IPS-18a (cell line): ENCODE data around the gene DRD4.
A peak's percentile ranks its signal among the peaks of the same experiment; 100 is the strongest.

ENCODE experiments used
- H3K27ac ChIP-seq: one replicate; pipeline ENCODE4 v1.5.1; 2013; ENCODE audit warnings: low read length
- H3K27me3 ChIP-seq: one replicate; pipeline ENCODE4 v1.6.1; 2013; ENCODE audit warnings: mild to moderate bottlenecking, low read length; ENCODE audit not compliant: control insufficient read depth, insufficient read depth
- H3K36me3 ChIP-seq: one replicate; pipeline ENCODE4 v1.6.1; 2013; ENCODE audit warnings: low read depth, low read length; ENCODE audit not compliant: control insufficient read depth
- H3K4me1 ChIP-seq: one replicate; pipeline ENCODE4 v1.6.1; 2013; ENCODE audit warnings: low read depth, low read length; ENCODE audit not compliant: control insufficient read depth
- H3K4me3 ChIP-seq: one replicate; pipeline ENCODE4 v1.5.1; 2013; ENCODE audit warnings: low read length
- H3K9ac ChIP-seq: one replicate; pipeline ENCODE4 v1.6.1; 2013; ENCODE audit warnings: mild to moderate bottlenecking, low read length, moderate library complexity
- H3K9me3 ChIP-seq: one replicate; pipeline ENCODE4 v1.6.1; 2013; ENCODE audit warnings: low read depth, low read length; ENCODE audit not compliant: control insufficient read depth

Gene DRD4

GRCh38 chr11:626475-627307 lies 10.4 kb upstream of the DRD4 start, which contains the start of gene SCT:
Gene SCT (minus strand): TSS chr11:627181. CDS start chr11:627143, 38 bp downstream.
- peaks cover 39% of the 10 kb centered on the region for H3K27me3 ChIP-seq
- no peak within 1 kb of the TSS for H3K27ac ChIP-seq
- no peak within 1 kb of the TSS for H3K4me3 ChIP-seq
- H3K9me3 ChIP-seq: no peaks in the 10 kb centered on the region
- H3K4me1 ChIP-seq: no peaks in the 10 kb centered on the region
- no peaks in the 10 kb centered on the region for H3K36me3 ChIP-seq
- no peak within 1 kb of the TSS for H3K9ac ChIP-seq

GRCh38 chr11:627308-627576 lies 9.8 kb upstream of the DRD4 start:
- H3K27ac ChIP-seq: no peak overlapping the region
- H3K9ac ChIP-seq: no peak overlapping the region
- H3K9me3 ChIP-seq: no peaks in the 10 kb centered on the region
- H3K36me3 ChIP-seq: no peaks in the 10 kb centered on the region
- peaks cover 39% of the 10 kb centered on the region for H3K27me3 ChIP-seq
- no peak overlapping the region for H3K4me3 ChIP-seq
- no peaks in the 10 kb centered on the region for H3K4me1 ChIP-seq

GRCh38 chr11:628056-628455 lies 9.0 kb upstream of the DRD4 start:
- Histone ChIP-seq H3K36me3 (no peaks in the 10 kb centered on the region), H3K27ac (no peak overlapping the region), H3K27me3 (peaks cover 39% of the 10 kb centered on the region), H3K9ac (no peak overlapping the region), H3K4me3 (no peak overlapping the region), H3K9me3 (no peaks in the 10 kb centered on the region), H3K4me1 (no peaks in the 10 kb centered on the region)

- Histone ChIP-seq H3K27me3 (peaks cover 39% of the 10 kb centered on the region), H3K9ac (no peak overlapping the region), H3K9me3 (no peaks in the 10 kb centered on the region), H3K4me1 (no peaks in the 10 kb centered on the region), H3K27ac (no peak overlapping the region), H3K36me3 (no peaks in the 10 kb centered on the region), H3K4me3 (no peak overlapping the region)
Observed at GRCh38 chr11:629237-629583, 7.9 kb upstream of the DRD4 start.

GRCh38 chr11:630871-631270 lies 6.2 kb upstream of the DRD4 start:
- no peaks in the 10 kb centered on the region for H3K36me3 ChIP-seq
- H3K27me3 ChIP-seq: peaks cover 47% of the 10 kb centered on the region
- H3K27ac ChIP-seq: no peak overlapping the region

GRCh38 chr11:635945-636510 lies 1.0 kb upstream of the DRD4 start:
- Histone ChIP-seq H3K36me3 (no peaks in the 10 kb centered on the region), H3K9ac (no peak overlapping the region), H3K9me3 (no peaks in the 10 kb centered on the region), H3K27me3 (peaks cover 61% of the 10 kb centered on the region), H3K4me1 (peaks cover 8% of the 10 kb centered on the region), H3K4me3 (no peak overlapping the region), H3K27ac (no peak overlapping the region)

More at GRCh38 chr11:630871-631270, 6.2 kb upstream of the DRD4 start:
- Histone ChIP-seq H3K9ac (no peak overlapping the region), H3K9me3 (no peaks in the 10 kb centered on the region), H3K4me3 (no peak overlapping the region), H3K4me1 (no peaks in the 10 kb centered on the region)

GRCh38 chr11:637333-637592 lies 194 bp downstream of the DRD4 start:
- Histone ChIP-seq H3K4me3 (peak overlapping the region; percentile 54), H3K36me3 (no peaks in the 10 kb centered on the region), H3K9ac (no peak overlapping the region)

GRCh38 chr11:637593-638521 lies 788 bp downstream of the DRD4 start:
- Histone ChIP-seq H3K4me1 (peaks cover 8% of the 10 kb centered on the region), H3K9me3 (no peaks in the 10 kb centered on the region), H3K9ac (peak overlapping the region; percentile 61)

More at GRCh38 chr11:637333-637592, 194 bp downstream of the DRD4 start:
- Histone ChIP-seq H3K9me3 (no peaks in the 10 kb centered on the region), H3K27ac (no peak overlapping the region), H3K27me3 (peaks cover 66% of the 10 kb centered on the region), H3K4me1 (peaks cover 8% of the 10 kb centered on the region)

GRCh38 chr11:638631-639331 lies 1.7 kb downstream of the DRD4 start:
- Histone ChIP-seq H3K9ac (peak overlapping the region; percentile 61), H3K27ac (peak overlapping the region; percentile 80), H3K36me3 (no peaks in the 10 kb centered on the region), H3K9me3 (no peaks in the 10 kb centered on the region), H3K27me3 (peaks cover 66% of the 10 kb centered on the region), H3K4me3 (peak overlapping the region; percentile 54), H3K4me1 (peaks cover 8% of the 10 kb centered on the region)

More at GRCh38 chr11:637593-638521, 788 bp downstream of the DRD4 start:
- peaks cover 66% of the 10 kb centered on the region for H3K27me3 ChIP-seq
- H3K36me3 ChIP-seq: no peaks in the 10 kb centered on the region
- no peak overlapping the region for H3K27ac ChIP-seq
- H3K4me3 ChIP-seq: peak overlapping the region; percentile 54

GRCh38 chr11:639332-639955 lies 2.4 kb downstream of the DRD4 start:
- peaks cover 65% of the 10 kb centered on the region for H3K27me3 ChIP-seq
- no peaks in the 10 kb centered on the region for H3K9me3 ChIP-seq
- H3K4me3 ChIP-seq: peak overlapping the region; percentile 54
- H3K27ac ChIP-seq: peak overlapping the region; percentile 80
- peak overlapping the region; percentile 61 for H3K9ac ChIP-seq
- peaks cover 3% of the 10 kb centered on the region for H3K36me3 ChIP-seq
- peaks cover 8% of the 10 kb centered on the region for H3K4me1 ChIP-seq
